Kidney (tissue), 14 donors: ENCODE results near the gene GPC5. TPM values are rescaled to one million over a fixed set of nuclear protein-coding genes. Genes with fewer than 3 reads are reported as not detected.

ENCODE experiments used
- DNase-seq, 5 donors: peaks; one replicate each; pipeline ENCODE4 v3.0.0-alpha.2; 2013 to 2020
- FAIRE-seq: peaks from 2 replicates; lab custom pipeline; 2012; peaks lifted over from hg19 to GRCh38; lab: Jason Lieb, UNC
- H3K27ac ChIP-seq, 2 donors: one replicate each; pipeline ENCODE4 v1.7.0; 2013; ENCODE audit warnings: low read depth in 2 of 2, low read length in 2 of 2, inconsistent platforms in 1 of 2
- H3K27me3 ChIP-seq: one replicate; pipeline ENCODE4 v1.7.1; 2013; ENCODE audit warnings: low read length, inconsistent platforms; ENCODE audit not compliant: control insufficient read depth, insufficient read depth
- H3K36me3 ChIP-seq, 3 donors: one replicate each; pipeline versions ENCODE4 v1.7.0 to v1.7.1; 2013; ENCODE audit warnings: low read length in 3 of 3, control low read depth in 1 of 3, inconsistent platforms in 1 of 3; ENCODE audit not compliant: insufficient read depth in 3 of 3, control insufficient read depth in 2 of 3
- H3K4me1 ChIP-seq, 3 donors: one replicate each; pipeline versions ENCODE4 v1.7.0 to v1.7.1; 2013; ENCODE audit warnings: low read length in 3 of 3, inconsistent platforms in 1 of 3, low read depth in 1 of 3; ENCODE audit not compliant: control insufficient read depth in 2 of 3, insufficient read depth in 2 of 3
- H3K4me3 ChIP-seq, 3 donors: one replicate each; pipeline versions ENCODE4 v1.7.0 to v1.8.1; 2013; ENCODE audit warnings: low read length in 3 of 3, control low read depth in 1 of 3, inconsistent platforms in 1 of 3
- H3K9ac ChIP-seq, 3 donors: one replicate each; pipeline versions ENCODE4 v1.7.0 to v1.7.1; 2013; ENCODE audit warnings: low read length in 3 of 3, control low read depth in 1 of 3, inconsistent platforms in 1 of 3
- H3K9me3 ChIP-seq, 3 donors: one replicate each; pipeline versions ENCODE4 v1.7.0 to v1.7.1; 2013; ENCODE audit warnings: low read length in 3 of 3, control low read depth in 1 of 3, inconsistent platforms in 1 of 3; ENCODE audit not compliant: control insufficient read depth in 2 of 3, insufficient read depth in 1 of 3
- intact Hi-C: fragments of 100-400 bp; cut with DNase I; formaldehyde crosslinking; loops from one replicate; pipeline ENCODE4 v1.11.1; 2022
- polyA plus RNA-seq: library from polyadenylated mRNA; stranded (reverse); fragments of 350-450 nt; fragmentation: Illumina TruSeq; extraction: RNeasy Lipid Tissue Mini Kit (QIAGEN cat#74804); gene quantifications from one replicate; pipeline ENCODE4 v1.2.3, GENCODE V29; 2014; ENCODE audit warnings: low read depth, low replicate concordance; ENCODE audit not compliant: insufficient read depth
- total RNA-seq: library from RNA; stranded (reverse); fragmentation: NEBNext Ultra II Directional; extraction: Animal tissue kit (Norgen Biotek cat#: 25700); gene quantifications from one replicate; pipeline ENCODE4 v1.2.1, GENCODE V29; 2021
- TF ChIP-seq, protein P1 (sequence below): IDR thresholded peaks from 3 replicates; pipeline ENCODE4 v1.5.1; 2012; ENCODE audit warnings: mild to moderate bottlenecking, moderate library complexity, borderline replicate concordance; ENCODE audit not compliant: insufficient read depth; ENCODE audit errors: extremely low read depth
- donor health status: control.
- donor health status: control.
- donor health status: control.
- donor health status: control.
- donor health status: control.
- donor health status: DM: yes; HTN: yes; CAD: no.
- donor health status: Normal renal cell carcinoma (clear cell type).

The GPC5 gene
- total and polyA plus RNA-seq, 2 donors from 2014 or later, result 0.47 to 6.8 TPM

DNA sequence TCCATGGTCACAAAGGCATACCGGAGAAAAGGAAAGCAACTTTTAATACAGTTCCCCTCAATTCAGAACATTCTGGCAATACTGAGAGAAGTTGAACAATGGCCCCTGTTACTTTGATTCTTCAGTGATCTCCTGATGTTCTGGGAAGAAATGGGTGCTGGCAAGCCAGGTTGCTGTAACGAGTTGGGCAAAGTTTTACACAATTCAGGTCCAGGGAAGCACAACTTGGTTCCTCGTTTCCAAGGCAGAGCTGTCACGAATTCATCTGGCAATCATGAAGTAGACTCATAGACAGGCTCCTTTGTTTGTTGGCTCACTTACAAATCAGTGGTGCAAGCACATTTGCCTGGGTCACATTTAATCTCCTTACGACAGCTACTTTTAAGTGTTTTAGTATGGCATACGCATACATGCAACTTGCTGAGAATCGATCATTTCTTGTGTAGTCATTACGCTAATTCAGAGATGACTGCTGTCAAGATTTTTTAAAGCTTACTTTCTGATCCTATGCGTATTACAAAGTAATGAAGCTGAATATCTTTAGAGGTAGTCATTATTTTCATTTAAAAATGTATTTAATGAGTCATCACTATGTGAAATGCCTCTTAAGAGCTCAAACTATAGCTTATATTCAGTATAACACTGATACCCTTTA, 174.7 kb downstream of the GPC5 start:
- TF ChIP-seq, protein P1, sequence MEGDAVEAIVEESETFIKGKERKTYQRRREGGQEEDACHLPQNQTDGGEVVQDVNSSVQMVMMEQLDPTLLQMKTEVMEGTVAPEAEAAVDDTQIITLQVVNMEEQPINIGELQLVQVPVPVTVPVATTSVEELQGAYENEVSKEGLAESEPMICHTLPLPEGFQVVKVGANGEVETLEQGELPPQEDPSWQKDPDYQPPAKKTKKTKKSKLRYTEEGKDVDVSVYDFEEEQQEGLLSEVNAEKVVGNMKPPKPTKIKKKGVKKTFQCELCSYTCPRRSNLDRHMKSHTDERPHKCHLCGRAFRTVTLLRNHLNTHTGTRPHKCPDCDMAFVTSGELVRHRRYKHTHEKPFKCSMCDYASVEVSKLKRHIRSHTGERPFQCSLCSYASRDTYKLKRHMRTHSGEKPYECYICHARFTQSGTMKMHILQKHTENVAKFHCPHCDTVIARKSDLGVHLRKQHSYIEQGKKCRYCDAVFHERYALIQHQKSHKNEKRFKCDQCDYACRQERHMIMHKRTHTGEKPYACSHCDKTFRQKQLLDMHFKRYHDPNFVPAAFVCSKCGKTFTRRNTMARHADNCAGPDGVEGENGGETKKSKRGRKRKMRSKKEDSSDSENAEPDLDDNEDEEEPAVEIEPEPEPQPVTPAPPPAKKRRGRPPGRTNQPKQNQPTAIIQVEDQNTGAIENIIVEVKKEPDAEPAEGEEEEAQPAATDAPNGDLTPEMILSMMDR, result no peak
- no peak overlapping the region for H3K9ac ChIP-seq
- H3K27ac ChIP-seq, result no peak overlapping the region
- no peaks in the 10 kb centered on the region for H3K27me3 ChIP-seq
- FAIRE-seq (no peak), DNase-seq (no peak)
- H3K4me1 ChIP-seq, result no peaks in the 10 kb centered on the region
- no peaks in the 10 kb centered on the region for H3K9me3 ChIP-seq
- intact Hi-C loops, result no loop called here
- H3K36me3 ChIP-seq, result no peaks in the 10 kb centered on the region
- no peak overlapping the region for H3K4me3 ChIP-seq

DNA sequence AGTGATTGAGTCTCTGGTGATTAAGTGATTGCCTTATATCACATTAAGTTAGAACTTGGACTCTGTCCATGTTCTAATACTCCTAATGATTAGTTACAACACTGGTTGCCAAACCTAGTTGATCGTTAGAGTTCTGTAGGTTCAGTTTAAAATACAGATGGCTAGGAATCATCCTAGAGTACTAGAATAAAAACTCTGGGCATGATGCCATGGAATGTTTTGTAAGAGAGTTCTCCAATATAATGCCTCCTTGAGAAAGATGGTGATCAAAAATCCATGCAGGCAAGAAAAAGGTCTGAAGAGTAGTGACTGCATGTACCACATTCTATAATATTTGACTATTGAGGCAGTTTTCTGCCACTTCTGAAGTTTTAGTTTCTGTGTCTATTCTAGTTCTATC, 176.3 kb downstream of the GPC5 start:
- intact Hi-C loops, result no loop called here
- H3K9me3 ChIP-seq, result no peaks in the 10 kb centered on the region
- no peak overlapping the region for H3K27ac ChIP-seq
- FAIRE-seq, result no peak
- TF ChIP-seq, protein P1, result no peak
- no peak for DNase-seq
- H3K36me3 ChIP-seq, result no peaks in the 10 kb centered on the region
- H3K27me3 ChIP-seq, result no peaks in the 10 kb centered on the region
- H3K4me1 ChIP-seq, result no peaks in the 10 kb centered on the region
- H3K4me3 ChIP-seq, result no peak overlapping the region
- no peak overlapping the region for H3K9ac ChIP-seq

DNA sequence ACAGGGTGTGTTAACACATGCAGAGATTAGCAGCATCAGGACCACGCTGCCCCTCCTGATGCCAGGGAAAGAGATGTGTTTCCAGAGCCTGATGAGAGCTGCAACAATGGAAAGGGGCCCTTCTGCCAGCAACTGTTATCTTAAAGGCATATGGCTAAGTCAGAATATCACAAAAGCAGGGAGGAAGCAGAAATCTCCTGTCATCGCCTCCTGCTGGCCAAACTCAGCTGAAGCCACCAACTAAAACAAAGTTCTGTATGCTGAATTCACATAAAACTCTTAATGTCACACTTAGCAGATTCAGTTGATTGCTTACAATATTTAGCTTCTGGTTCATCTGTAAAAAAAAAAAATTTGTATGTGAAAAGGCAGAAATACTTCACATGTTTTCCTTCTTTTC, 178.2 kb downstream of the GPC5 start:
- Histone ChIP-seq H3K4me3 (no peak overlapping the region), H3K4me1 (no peaks in the 10 kb centered on the region), H3K27ac (no peak overlapping the region), H3K9me3 (no peaks in the 10 kb centered on the region), H3K27me3 (no peaks in the 10 kb centered on the region), H3K9ac (no peak overlapping the region), H3K36me3 (no peaks in the 10 kb centered on the region)
- FAIRE-seq (no peak), DNase-seq (no peak)
- intact Hi-C loops, result no loop called here
- TF ChIP-seq, protein P1, result no peak

DNA sequence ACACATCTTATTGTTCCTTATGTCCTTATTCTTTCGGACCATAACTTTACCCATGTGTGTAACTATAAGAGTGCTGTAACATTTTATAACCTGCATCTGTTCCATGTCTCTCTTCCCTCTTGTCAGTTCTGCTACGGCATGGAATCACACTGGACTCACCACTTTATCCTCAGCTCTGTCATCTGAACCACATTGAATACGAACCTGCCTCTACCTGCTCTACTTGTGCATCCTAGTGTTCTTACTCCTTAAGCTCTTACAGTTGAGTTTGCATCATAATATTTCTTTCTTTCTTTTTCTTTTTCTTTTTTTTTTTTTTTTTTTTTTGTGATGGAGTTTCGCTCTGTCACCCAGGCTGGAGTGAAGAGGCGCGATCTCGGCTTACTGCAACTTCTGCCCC, 180.9 kb downstream of the GPC5 start:
- Histone ChIP-seq H3K4me3 (no peak overlapping the region), H3K36me3 (no peaks in the 10 kb centered on the region), H3K9ac (no peak overlapping the region), H3K27me3 (no peaks in the 10 kb centered on the region), H3K27ac (no peak overlapping the region), H3K4me1 (no peaks in the 10 kb centered on the region), H3K9me3 (no peaks in the 10 kb centered on the region)
- TF ChIP-seq, protein P1, result no peak
- no peak for FAIRE-seq
- DNase-seq, result no peak
- intact Hi-C loops, result no loop called here
